Colonic mucosa (tissue), 4 donors: ENCODE data around the gene NDUFB3. TPM values are rescaled to one million over a fixed set of nuclear protein-coding genes. Genes with fewer than 3 reads are reported as not detected.

ENCODE experiments used
- DNase-seq: peaks from one replicate; pipeline ENCODE4 v3.0.0-alpha.2; 2020
- H3K27ac ChIP-seq: fragments of 200-600 bp; one replicate; pipeline ENCODE4 v1.8.0; 2021
- H3K27me3 ChIP-seq: fragments of 200-600 bp; one replicate; pipeline ENCODE4 v1.8.0; 2021
- H3K36me3 ChIP-seq: fragments of 200-600 bp; one replicate; pipeline ENCODE4 v1.8.0; 2021
- H3K4me1 ChIP-seq: fragments of 200-600 bp; one replicate; pipeline ENCODE4 v1.8.0; 2021; ENCODE audit warnings: mild to moderate bottlenecking
- H3K4me3 ChIP-seq: fragments of 200-600 bp; one replicate; pipeline ENCODE4 v1.8.0; 2021
- H3K9ac ChIP-seq, 2 donors: one replicate each; pipeline ENCODE4 v1.7.0; 2013; ENCODE audit warnings: control low read depth in 2 of 2, low read depth in 2 of 2, low read length in 2 of 2
- H3K9me3 ChIP-seq: fragments of 200-600 bp; one replicate; pipeline ENCODE4 v1.8.0; 2021
- CTCF ChIP-seq: fragments of 200-600 bp; IDR thresholded peaks from one replicate; pipeline ENCODE4 v1.8.0; 2022; ENCODE audit warnings: antibody characterized with exemption, mild to moderate bottlenecking
- intact Hi-C: fragments of 100-400 bp; cut with DNase I; formaldehyde crosslinking; loops from one replicate; pipeline ENCODE4 v1.14.1; 2022
- total RNA-seq, 2 donors: library from RNA; stranded (reverse); fragmentation: NEBNext Ultra II Directional in 1 of 2; extraction: Animal tissue kit (Norgen Biotek cat#: 25700) in 1 of 2; gene quantifications; one replicate each; pipeline ENCODE4 v1.2.1, GENCODE V29; 2021
- donor health status: healthy.
- donor health status: DM: no; HTN: no; CAD: no.
- donor health status: DM: no; HTN: no; CAD: no.

NDUFB3 gene
- total RNA-seq, 2 donors from 2014 or later: 159 to 199 TPM

- intact Hi-C loops: no loop called here
- peak overlapping the region; percentile 92 for H3K27ac ChIP-seq
- H3K4me3 ChIP-seq: no peak overlapping the region
- no peaks in the 10 kb centered on the region for H3K9me3 ChIP-seq
- no peaks in the 10 kb centered on the region for H3K27me3 ChIP-seq
- no peak for DNase-seq
- H3K36me3 ChIP-seq: no peaks in the 10 kb centered on the region
- TF ChIP-seq CTCF: no peak
- no peak overlapping the region for H3K9ac ChIP-seq
- peaks cover 42% of the 10 kb centered on the region for H3K4me1 ChIP-seq
Measured at GRCh38 chr2:201128033-201128432, 56.2 kb downstream of the NDUFB3 start.

GRCh38 chr2:201128933-201129505, 57.2 kb downstream of the NDUFB3 start:
- intact Hi-C loops: no loop called here
- Histone ChIP-seq H3K4me1 (peaks cover 42% of the 10 kb centered on the region), H3K4me3 (no peak overlapping the region), H3K36me3 (no peaks in the 10 kb centered on the region), H3K27me3 (no peaks in the 10 kb centered on the region), H3K27ac (peak overlapping the region; percentile 92), H3K9ac (peak overlapping the region; percentile 2 to 63), H3K9me3 (no peaks in the 10 kb centered on the region)
- no peak for TF ChIP-seq CTCF
- DNase-seq: peak; percentile 86

- no peak for TF ChIP-seq CTCF
- Histone ChIP-seq H3K9ac (peak overlapping the region in 1 of 2 donors; percentile 37), H3K9me3 (no peaks in the 10 kb centered on the region), H3K4me3 (no peak overlapping the region), H3K27me3 (no peaks in the 10 kb centered on the region), H3K4me1 (peaks cover 29% of the 10 kb centered on the region), H3K36me3 (no peaks in the 10 kb centered on the region), H3K27ac (peak overlapping the region; percentile 92)
- DNase-seq: no peak
- intact Hi-C loops: no loop called here
Measured at GRCh38 chr2:201130524-201131186, 58.9 kb downstream of the NDUFB3 start.

- no peak for TF ChIP-seq CTCF
- no peak overlapping the region for H3K4me3 ChIP-seq
- no peak for DNase-seq
- peak overlapping the region; percentile 92 for H3K27ac ChIP-seq
- intact Hi-C loops: no loop called here
- no peaks in the 10 kb centered on the region for H3K27me3 ChIP-seq
- peaks cover 12% of the 10 kb centered on the region for H3K36me3 ChIP-seq
- peaks cover 16% of the 10 kb centered on the region for H3K4me1 ChIP-seq
- H3K9me3 ChIP-seq: no peaks in the 10 kb centered on the region
- peak overlapping the region in 1 of 2 donors; percentile 6 for H3K9ac ChIP-seq
Measured at GRCh38 chr2:201132518-201132917, 60.7 kb downstream of the NDUFB3 start.

Other genes starting within 250 kb of the NDUFB3 start
- 10 to 100 TPM; 49.4 to 59.5 TPM for gene CLK1, start 207.3 kb upstream of the NDUFB3 start, total RNA-seq
- gene PPIL3, start 182.9 kb upstream of the NDUFB3 start, total RNA-seq: 10 to 100 TPM; 20.1 to 32.8 TPM
- gene NIF3L1, start 182.6 kb upstream of the NDUFB3 start, total RNA-seq: 10 to 100 TPM; 26.7 to 38.4 TPM
- 10 to 100 TPM; 36.4 to 39.0 TPM for gene ORC2, start 108.3 kb upstream of the NDUFB3 start, total RNA-seq
- 10 to 100 TPM; 23.9 to 52.6 TPM for gene HYCC2, start 330 bp upstream of the NDUFB3 start, total RNA-seq
- gene CFLAR, start 44.2 kb downstream of the NDUFB3 start, total RNA-seq: 100 to 1,000 TPM in 1 of 2 donors, 10 to 100 TPM in 1; 90.1 to 126 TPM
- 10 to 100 TPM; 28.0 to 52.3 TPM for gene CASP10, start 111.1 kb downstream of the NDUFB3 start, total RNA-seq
- gene CASP8, start 188.5 kb downstream of the NDUFB3 start, total RNA-seq: 10 to 100 TPM; 25.5 to 31.9 TPM